Measurements from ENCODE around the gene ANO6.

Gene ANO6

DNA sequence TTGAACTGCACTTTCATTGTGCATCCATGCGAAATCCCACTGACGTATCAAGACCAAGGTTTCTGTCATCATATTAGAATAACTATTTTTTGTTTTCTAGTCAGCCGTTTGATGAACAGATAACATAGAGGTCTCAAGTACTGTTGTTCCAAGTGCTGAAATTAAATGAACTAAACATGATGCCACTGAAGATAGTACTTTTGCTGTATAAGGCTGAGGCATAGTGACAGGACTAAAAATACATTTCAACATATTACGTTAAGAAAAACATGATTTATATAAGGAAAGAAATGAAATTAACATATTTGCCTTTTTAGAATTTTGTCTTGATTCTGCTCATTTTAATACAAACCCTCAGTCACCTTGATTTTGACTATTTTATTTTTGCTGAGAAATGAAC is 82.2 kb downstream of the ANO6 start:
- peaks cover 41% of the 10 kb centered on the region for H3K79me2 ChIP-seq (ENCODE audit: low read length)
- no peak overlapping the region for H3K4me3 ChIP-seq (ENCODE audit: low read length)
- no peak overlapping the region for H3K4me2 ChIP-seq (ENCODE audit: low read depth, low read length)
- no peaks in the 10 kb centered on the region for H3K9me3 ChIP-seq (replicated peaks; ENCODE audit: insufficient read depth, low read length)
- H3K27ac ChIP-seq (ENCODE audit: low read length) = no peak overlapping the region
- H3K9ac ChIP-seq (ENCODE audit: low read length) = no peak overlapping the region
- H4K20me1 ChIP-seq (ENCODE audit: insufficient read depth, low read length) = no peaks in the 10 kb centered on the region
- 0 out of 2 replicates have a peak, but pooled peaks cover 4% of the 10 kb centered on the region for H3K36me3 ChIP-seq (replicated peaks; ENCODE audit: insufficient read depth, low read length)
- H3K27me3 ChIP-seq (replicated peaks; ENCODE audit: insufficient read depth, low read length) = no peaks in the 10 kb centered on the region
- no peak for TF ChIP-seq EZH2phosphoT487 (IDR thresholded peaks at IDR 0.05; ENCODE audit: low read length)
- no peak for TF ChIP-seq EZH2 (optimal IDR thresholded peaks at IDR 0.05; ENCODE audit: low read depth, low read length)
- TF ChIP-seq, protein P1, sequence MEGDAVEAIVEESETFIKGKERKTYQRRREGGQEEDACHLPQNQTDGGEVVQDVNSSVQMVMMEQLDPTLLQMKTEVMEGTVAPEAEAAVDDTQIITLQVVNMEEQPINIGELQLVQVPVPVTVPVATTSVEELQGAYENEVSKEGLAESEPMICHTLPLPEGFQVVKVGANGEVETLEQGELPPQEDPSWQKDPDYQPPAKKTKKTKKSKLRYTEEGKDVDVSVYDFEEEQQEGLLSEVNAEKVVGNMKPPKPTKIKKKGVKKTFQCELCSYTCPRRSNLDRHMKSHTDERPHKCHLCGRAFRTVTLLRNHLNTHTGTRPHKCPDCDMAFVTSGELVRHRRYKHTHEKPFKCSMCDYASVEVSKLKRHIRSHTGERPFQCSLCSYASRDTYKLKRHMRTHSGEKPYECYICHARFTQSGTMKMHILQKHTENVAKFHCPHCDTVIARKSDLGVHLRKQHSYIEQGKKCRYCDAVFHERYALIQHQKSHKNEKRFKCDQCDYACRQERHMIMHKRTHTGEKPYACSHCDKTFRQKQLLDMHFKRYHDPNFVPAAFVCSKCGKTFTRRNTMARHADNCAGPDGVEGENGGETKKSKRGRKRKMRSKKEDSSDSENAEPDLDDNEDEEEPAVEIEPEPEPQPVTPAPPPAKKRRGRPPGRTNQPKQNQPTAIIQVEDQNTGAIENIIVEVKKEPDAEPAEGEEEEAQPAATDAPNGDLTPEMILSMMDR (IDR thresholded peaks at IDR 0.05; ENCODE audit: low read length) = no peak
- H3K9me2 ChIP-seq (replicated peaks; ENCODE audit: insufficient read depth, low read length) = no peaks in the 10 kb centered on the region
- H2AFZ ChIP-seq (ENCODE audit: low read length) = no peak overlapping the region
- H3K4me1 ChIP-seq (ENCODE audit: low read length) = no peaks in the 10 kb centered on the region
- DNase-seq = no peak
- no peaks in the 10 kb centered on the region for H3F3A ChIP-seq (ENCODE audit: insufficient read depth, low read length)

- Histone ChIP-seq H3K79me2 (ENCODE audit: low read length) (peaks cover 36% of the 10 kb centered on the region), H3K4me2 (ENCODE audit: low read depth, low read length) (no peak overlapping the region), H3K4me1 (ENCODE audit: low read length) (no peaks in the 10 kb centered on the region), H3K36me3 (replicated peaks; ENCODE audit: insufficient read depth, low read length) (0 out of 2 replicates have a peak, but pooled peaks cover 4% of the 10 kb centered on the region), H4K20me1 (ENCODE audit: insufficient read depth, low read length) (no peaks in the 10 kb centered on the region), H3K9me3 (replicated peaks; ENCODE audit: insufficient read depth, low read length) (no peaks in the 10 kb centered on the region), H3F3A (ENCODE audit: insufficient read depth, low read length) (no peaks in the 10 kb centered on the region), H3K4me3 (ENCODE audit: low read length) (no peak overlapping the region), H2AFZ (ENCODE audit: low read length) (no peak overlapping the region), H3K9me2 (replicated peaks; ENCODE audit: insufficient read depth, low read length) (no peaks in the 10 kb centered on the region), H3K27ac (ENCODE audit: low read length) (no peak overlapping the region), H3K27me3 (replicated peaks; ENCODE audit: insufficient read depth, low read length) (no peaks in the 10 kb centered on the region), H3K9ac (ENCODE audit: low read length) (no peak overlapping the region)
- no peak for DNase-seq
- TF ChIP-seq EZH2 (optimal IDR thresholded peaks at IDR 0.05; ENCODE audit: low read depth, low read length) = no peak
- TF ChIP-seq, protein P1 (IDR thresholded peaks at IDR 0.05; ENCODE audit: low read length) = no peak
- no peak for TF ChIP-seq EZH2phosphoT487 (IDR thresholded peaks at IDR 0.05; ENCODE audit: low read length)
These were observed 83.1 kb downstream of the ANO6 start for GRCh38 chr12:45298721-45299692.

DNA sequence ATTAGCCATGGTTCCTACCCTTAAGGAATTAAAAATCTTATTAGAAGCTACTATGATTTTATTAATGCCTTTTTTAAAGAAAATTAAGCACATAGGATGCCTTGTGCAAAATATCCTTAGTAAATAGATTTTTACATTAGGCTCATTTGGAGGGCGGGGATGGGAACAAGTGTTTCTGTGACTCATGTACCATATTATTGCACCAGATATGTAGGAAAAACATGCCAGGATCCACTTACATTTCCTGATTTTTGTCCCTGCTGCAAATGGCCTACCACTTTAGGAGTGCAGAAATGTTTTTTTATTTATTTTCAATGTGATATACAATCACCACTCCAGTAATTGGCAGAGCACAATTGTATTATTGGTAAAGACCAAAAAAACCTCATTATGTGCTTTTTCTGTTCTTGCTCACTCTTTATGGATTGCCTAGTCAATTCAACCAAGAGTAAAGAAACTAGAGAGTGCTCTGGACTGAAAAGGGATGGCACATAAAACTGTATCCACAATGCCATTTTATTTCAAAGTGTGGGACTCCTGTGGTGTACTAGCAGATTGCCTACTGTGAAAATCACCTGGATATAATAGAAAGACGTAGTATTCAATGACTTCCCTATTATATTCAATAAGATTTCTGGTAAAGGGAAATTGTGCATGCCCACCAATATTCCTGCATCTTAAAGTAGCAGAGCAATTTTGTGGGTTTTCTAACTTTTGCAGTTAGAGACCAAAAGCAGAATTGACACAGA is 86.9 kb downstream of the ANO6 start:
- H2AFZ ChIP-seq (ENCODE audit: low read length) = no peak overlapping the region
- no peaks in the 10 kb centered on the region for H4K20me1 ChIP-seq (ENCODE audit: insufficient read depth, low read length)
- no peaks in the 10 kb centered on the region for H3K9me2 ChIP-seq (replicated peaks; ENCODE audit: insufficient read depth, low read length)
- no peak for TF ChIP-seq EZH2 (optimal IDR thresholded peaks at IDR 0.05; ENCODE audit: low read depth, low read length)
- TF ChIP-seq, protein P1 (IDR thresholded peaks at IDR 0.05; ENCODE audit: low read length) = no peak
- TF ChIP-seq EZH2phosphoT487 (IDR thresholded peaks at IDR 0.05; ENCODE audit: low read length) = no peak
- H3K9ac ChIP-seq (ENCODE audit: low read length) = no peak overlapping the region
- no peaks in the 10 kb centered on the region for H3K9me3 ChIP-seq (replicated peaks; ENCODE audit: insufficient read depth, low read length)
- H3K4me2 ChIP-seq (ENCODE audit: low read depth, low read length) = no peak overlapping the region
- no peak overlapping the region for H3K4me3 ChIP-seq (ENCODE audit: low read length)
- 0 out of 2 replicates have a peak, but pooled peaks cover 4% of the 10 kb centered on the region for H3K36me3 ChIP-seq (replicated peaks; ENCODE audit: insufficient read depth, low read length)
- H3K27ac ChIP-seq (ENCODE audit: low read length) = no peak overlapping the region
- H3K27me3 ChIP-seq (replicated peaks; ENCODE audit: insufficient read depth, low read length) = no peaks in the 10 kb centered on the region
- no peaks in the 10 kb centered on the region for H3K4me1 ChIP-seq (ENCODE audit: low read length)
- no peak for DNase-seq
- peaks cover 16% of the 10 kb centered on the region for H3K79me2 ChIP-seq (ENCODE audit: low read length)
- H3F3A ChIP-seq (ENCODE audit: insufficient read depth, low read length) = no peaks in the 10 kb centered on the region
